Naive thymus-derived CD8-positive, alpha-beta T cell (primary cell): ENCODE results near the gene HRK. TPM values are rescaled to one million over a fixed set of nuclear protein-coding genes. Genes with fewer than 3 reads are reported as not detected.

Experiments used
- ATAC-seq, 2 donors: fragments of 150-1000 bp; cut with Tn5 transposase in 1 of 2; sonication (Bioruptor Pico), chemical (Tn5 transposase) in 1 of 2; 1 replicate in 1 of 2; 2 replicates in 1 of 2; pipeline ENCODE4 v1.10.0; 2021; ENCODE audit warnings: mild to moderate bottlenecking in 2 of 2, moderate library complexity in 2 of 2
- POLR2A ChIA-PET: fragments of 350-600 bp; sonication (Branson Sonifier 250); formaldehyde crosslinking; loops from one replicate; lab custom pipeline; 2021; ENCODE audit warnings: antibody characterized with exemption; lab: Charles Lee
- DNase-seq, 10 donors: peaks; one replicate each; pipeline versions ENCODE4 v3.0.0 to v3.0.0-alpha.2; 2020 to 2022
- H3K27ac Mint-ChIP-seq, 10 donors: one replicate each; pipeline ENCODE4 v1.8.0; 2020 to 2022; ENCODE audit warnings: mild to moderate bottlenecking in 10 of 10, mixed read lengths in 10 of 10, moderate library complexity in 4 of 10, inconsistent platforms in 1 of 10
- H3K27me3 Mint-ChIP-seq, 5 donors: one replicate each; pipeline ENCODE4 v1.8.0; 2021 to 2022; ENCODE audit warnings: mixed read lengths in 5 of 5
- H3K36me3 Mint-ChIP-seq, 3 donors: one replicate each; pipeline ENCODE4 v1.8.0; 2020 to 2022; ENCODE audit warnings: mixed read lengths in 3 of 3, mild to moderate bottlenecking in 2 of 3, inconsistent platforms in 1 of 3
- H3K4me1 Mint-ChIP-seq, 4 donors: one replicate each; pipeline ENCODE4 v1.8.0; 2021 to 2022; ENCODE audit warnings: mixed read lengths in 4 of 4
- H3K4me3 Mint-ChIP-seq, 10 donors: one replicate each; pipeline ENCODE4 v1.8.0; 2020 to 2022; ENCODE audit warnings: mild to moderate bottlenecking in 10 of 10, mixed read lengths in 10 of 10, moderate library complexity in 6 of 10, inconsistent platforms in 1 of 10
- H3K9me3 Mint-ChIP-seq, 9 donors: one replicate each; pipeline ENCODE4 v1.8.0; 2020 to 2022; ENCODE audit warnings: mixed read lengths in 9 of 9, mild to moderate bottlenecking in 3 of 9, inconsistent platforms in 1 of 9, moderate library complexity in 1 of 9
- polyA plus RNA-seq, 3 donors: library from polyadenylated mRNA; unstranded; fragments of 300-500 nt; fragmentation: Illumina TruSeq; gene quantifications; one replicate each; pipeline ENCODE4 v1.2.3, GENCODE V29; 2021
- total RNA-seq, 8 experiments: library from RNA in 2 of 8; stranded (reverse) in 2 of 8; gene quantifications; one replicate each; pipeline ENCODE4 v1.2.3 and lab custom pipeline; 2021 to 2026

The HRK gene
- total and polyA plus RNA-seq, 5 experiments from 2014 or later: 0.13 to 0.30 TPM; not detected in 3

- peaks cover 0 to 9% (median 3%) of the 10 kb centered on the region in 5 donors for H3K27me3 Mint-ChIP-seq
- H3K27ac Mint-ChIP-seq: no peak overlapping the region
- H3K36me3 Mint-ChIP-seq: peaks cover 0 to 2% (median 0%) of the 10 kb centered on the region in 3 donors
- no peak overlapping the region for H3K4me3 Mint-ChIP-seq
- POLR2A ChIA-PET: no interaction called here
- DNase-seq: no peak
- ATAC-seq: no peak
- H3K9me3 Mint-ChIP-seq: no peaks in the 10 kb centered on the region
- H3K4me1 Mint-ChIP-seq: no peaks in the 10 kb centered on the region
Observed at GRCh38 chr12:116892349-116893140, 11.3 kb upstream of the HRK start.

GRCh38 chr12:116891019-116891418, 9.8 kb upstream of the HRK start:
- Mint-ChIP-seq H3K4me1 (peaks cover 0 to 2% (median 0%) of the 10 kb centered on the region in 4 donors), H3K27ac (no peak overlapping the region), H3K27me3 (peaks cover 0 to 9% (median 4%) of the 10 kb centered on the region in 5 donors), H3K36me3 (peaks cover 0 to 2% (median 0%) of the 10 kb centered on the region in 3 donors), H3K4me3 (no peak overlapping the region), H3K9me3 (no peaks in the 10 kb centered on the region)
- POLR2A ChIA-PET: no interaction called here
- no peak for DNase-seq
- no peak for ATAC-seq

DNA sequence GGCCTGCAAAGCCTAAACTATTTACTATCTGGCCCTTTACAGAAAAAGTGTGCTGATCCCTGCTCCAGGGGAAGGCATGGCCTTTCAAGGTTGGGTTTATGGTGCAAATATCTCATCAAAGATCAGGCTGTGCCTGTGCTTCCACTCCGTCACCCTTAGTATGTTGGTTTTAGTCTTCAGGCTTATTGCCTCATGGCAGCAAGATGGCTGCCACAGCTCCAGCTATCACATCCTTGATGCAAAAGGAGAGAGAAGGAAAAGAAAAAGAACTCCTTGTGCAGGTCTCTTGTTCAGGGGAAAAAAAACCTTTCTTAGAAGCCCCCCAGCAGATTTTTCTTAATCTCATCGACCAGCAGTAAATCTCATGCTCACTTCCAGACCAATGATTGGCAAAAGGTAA, 9.1 kb upstream of the HRK start:
- no peak for DNase-seq
- ATAC-seq: no peak
- POLR2A ChIA-PET: no interaction called here
- Mint-ChIP-seq H3K4me1 (peaks cover 0 to 4% (median 0%) of the 10 kb centered on the region in 4 donors), H3K36me3 (peaks cover 0 to 2% (median 0%) of the 10 kb centered on the region in 3 donors), H3K4me3 (no peak overlapping the region), H3K27me3 (peaks cover 0 to 8% (median 4%) of the 10 kb centered on the region in 5 donors), H3K27ac (no peak overlapping the region), H3K9me3 (no peaks in the 10 kb centered on the region)

GRCh38 chr12:116887897-116888296, 6.7 kb upstream of the HRK start:
- Mint-ChIP-seq H3K4me3 (no peak overlapping the region), H3K4me1 (peaks cover 0 to 5% (median under 1%) of the 10 kb centered on the region in 4 donors), H3K9me3 (no peaks in the 10 kb centered on the region), H3K27ac (no peak overlapping the region), H3K36me3 (peaks cover 0 to 2% (median 0%) of the 10 kb centered on the region in 3 donors), H3K27me3 (peaks cover 4 to 21% (median 13%) of the 10 kb centered on the region in 5 donors)
- DNase-seq (no peak), ATAC-seq (no peak)
- POLR2A ChIA-PET: no interaction called here

DNA sequence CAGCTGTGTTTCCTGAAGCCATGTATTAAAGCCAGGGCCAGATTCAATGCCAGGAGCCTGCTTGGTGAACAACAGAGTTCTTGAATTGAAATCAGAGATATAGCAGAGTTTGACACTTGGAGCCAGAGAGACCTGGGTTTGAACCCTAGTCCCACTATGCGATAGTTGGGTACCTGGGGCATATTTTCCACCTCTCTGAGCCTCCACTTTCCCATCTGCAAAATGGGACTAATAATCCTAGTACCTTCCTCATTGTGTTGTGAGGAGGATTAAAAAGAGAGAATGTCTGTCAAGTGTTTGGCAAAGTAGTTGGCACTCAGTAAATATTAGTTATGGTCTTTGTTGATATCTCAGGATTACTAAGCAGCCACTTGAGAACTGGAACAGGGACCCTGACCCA, 6.0 kb upstream of the HRK start:
- ATAC-seq (no peak), DNase-seq (no peak)
- H3K4me3 Mint-ChIP-seq: no peak overlapping the region
- peaks cover 0 to 2% (median 0%) of the 10 kb centered on the region in 3 donors for H3K36me3 Mint-ChIP-seq
- peaks cover 9 to 28% (median 18%) of the 10 kb centered on the region in 5 donors for H3K27me3 Mint-ChIP-seq
- H3K4me1 Mint-ChIP-seq: peaks cover 0 to 10% (median 6%) of the 10 kb centered on the region in 4 donors
- no peak overlapping the region for H3K27ac Mint-ChIP-seq
- no peaks in the 10 kb centered on the region for H3K9me3 Mint-ChIP-seq
- POLR2A ChIA-PET: no interaction called here

DNA sequence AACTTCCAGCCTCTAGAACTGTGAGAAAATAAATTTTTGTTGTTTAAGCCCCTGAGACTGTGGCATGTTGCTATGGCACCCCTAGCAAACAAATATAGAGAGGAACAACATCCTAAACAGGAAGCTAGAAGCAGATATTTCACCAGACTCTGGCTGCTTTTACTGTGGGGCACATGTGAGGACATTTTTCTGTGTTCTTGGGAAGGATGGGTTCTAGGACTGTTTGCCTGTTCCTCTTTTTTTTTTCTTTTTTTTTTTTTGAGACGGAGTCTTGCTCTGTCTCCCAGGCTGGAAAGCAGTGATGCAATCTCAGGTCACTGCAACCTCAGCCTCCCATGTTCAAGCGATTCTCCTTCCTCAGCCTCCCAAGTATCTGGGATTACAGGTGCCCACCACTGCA, 4.2 kb upstream of the HRK start:
- Mint-ChIP-seq H3K4me1 (peaks cover 2 to 20% (median 16%) of the 10 kb centered on the region in 4 donors), H3K27ac (no peak overlapping the region), H3K9me3 (no peaks in the 10 kb centered on the region), H3K4me3 (no peak overlapping the region), H3K36me3 (no peaks in the 10 kb centered on the region), H3K27me3 (peaks cover 14 to 40% (median 27%) of the 10 kb centered on the region in 5 donors)
- POLR2A ChIA-PET: interaction anchor here (0.6 to 0.7 kb wide), 2 partner anchors 30 to 303 kb away, joined by 3 to 6 read pairs; no protein-coding TSS in a partner anchor
- peak in 1 of 2 donors; percentile 33 for ATAC-seq
- DNase-seq: peak in 2 of 10 donors; percentile 3 to 8

DNA sequence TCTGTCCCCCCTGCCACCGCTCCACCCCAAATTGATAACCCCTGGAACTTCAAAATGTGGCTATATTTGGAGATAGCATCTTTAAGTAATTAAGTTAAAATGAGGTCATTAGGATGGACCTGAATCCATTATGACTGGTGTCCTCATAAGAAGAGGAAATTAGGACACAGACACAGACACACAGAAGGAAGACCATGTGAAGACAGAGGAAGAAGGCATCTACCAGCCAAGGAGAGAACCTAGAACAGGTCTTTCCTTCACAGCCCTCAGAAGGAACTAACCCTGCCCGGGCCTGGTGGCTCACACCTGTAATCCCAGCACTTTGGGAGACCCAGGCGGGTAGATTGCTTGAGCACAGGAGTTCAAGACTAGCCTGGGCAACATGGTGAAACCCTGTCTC, 3.6 kb upstream of the HRK start:
- Mint-ChIP-seq H3K4me1 (peaks cover 8 to 26% (median 22%) of the 10 kb centered on the region in 4 donors), H3K9me3 (no peaks in the 10 kb centered on the region), H3K4me3 (no peak overlapping the region), H3K27ac (no peak overlapping the region), H3K36me3 (peaks cover 0 to 1% (median 0%) of the 10 kb centered on the region in 3 donors), H3K27me3 (peaks cover 20 to 46% (median 33%) of the 10 kb centered on the region in 5 donors)
- no peak for DNase-seq
- POLR2A ChIA-PET: interaction anchor here (0.6 kb wide), 1 partner anchor 30 kb away, joined by 6 read pairs; no protein-coding TSS in a partner anchor
- ATAC-seq: no peak

GRCh38 chr12:116882742-116883141, 1.5 kb upstream of the HRK start:
- no peak for DNase-seq
- H3K4me1 Mint-ChIP-seq: peaks cover 17 to 41% (median 37%) of the 10 kb centered on the region in 4 donors
- ATAC-seq: no peak
- peak overlapping the region in 8 of 10 donors; percentile 14 to 74 (median 60) for H3K4me3 Mint-ChIP-seq
- H3K27ac Mint-ChIP-seq: peak overlapping the region in 1 of 10 donors; percentile 24
- POLR2A ChIA-PET: interaction anchor here (0.6 kb wide), 1 partner anchor 16 kb away, joined by 7 read pairs; no protein-coding TSS in a partner anchor
- H3K36me3 Mint-ChIP-seq: peaks cover 0 to 5% (median 0%) of the 10 kb centered on the region in 3 donors
- H3K9me3 Mint-ChIP-seq: no peaks in the 10 kb centered on the region
- H3K27me3 Mint-ChIP-seq: peaks cover 31 to 67% (median 47%) of the 10 kb centered on the region in 5 donors

DNA sequence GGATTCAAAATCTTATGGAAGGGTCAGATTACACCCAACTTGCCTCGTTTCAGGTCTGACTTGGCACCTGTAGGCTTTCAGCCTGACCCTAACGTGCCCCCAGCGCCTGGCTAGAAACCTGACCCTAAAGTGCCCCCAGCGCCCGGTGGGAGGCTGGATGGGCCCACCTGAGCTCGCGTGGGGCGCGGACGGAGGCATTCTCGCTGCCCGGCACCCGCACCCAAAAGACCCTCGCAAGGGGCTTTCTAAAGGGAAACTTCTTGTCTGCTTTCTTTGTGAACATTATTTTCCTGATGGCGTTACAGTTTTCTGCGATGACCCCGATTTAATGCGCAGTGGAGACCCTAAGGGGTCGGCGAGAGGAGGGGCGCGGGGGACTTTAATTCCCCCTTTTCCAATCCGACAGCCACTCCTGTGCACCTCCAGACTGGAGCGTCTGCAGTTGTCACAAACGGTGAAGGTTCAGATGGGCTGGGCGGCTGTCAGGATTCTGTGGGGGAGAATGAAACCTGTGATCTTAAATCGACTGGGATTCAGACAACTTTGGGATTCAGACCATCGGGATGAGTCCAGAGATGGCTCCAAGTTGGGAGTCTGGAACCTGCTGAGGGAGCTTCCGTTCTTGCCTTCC, 751 bp upstream of the HRK start:
- ATAC-seq (no peak), DNase-seq (no peak)
- POLR2A ChIA-PET: no interaction called here
- H3K27ac Mint-ChIP-seq: no peak overlapping the region
- peaks cover 34 to 75% (median 49%) of the 10 kb centered on the region in 5 donors for H3K27me3 Mint-ChIP-seq
- peaks cover 0 to 5% (median 0%) of the 10 kb centered on the region in 3 donors for H3K36me3 Mint-ChIP-seq
- H3K9me3 Mint-ChIP-seq: no peaks in the 10 kb centered on the region
- peaks cover 17 to 41% (median 37%) of the 10 kb centered on the region in 4 donors for H3K4me1 Mint-ChIP-seq
- H3K4me3 Mint-ChIP-seq: peak overlapping the region; percentile 55 to 81 (median 66)

DNA sequence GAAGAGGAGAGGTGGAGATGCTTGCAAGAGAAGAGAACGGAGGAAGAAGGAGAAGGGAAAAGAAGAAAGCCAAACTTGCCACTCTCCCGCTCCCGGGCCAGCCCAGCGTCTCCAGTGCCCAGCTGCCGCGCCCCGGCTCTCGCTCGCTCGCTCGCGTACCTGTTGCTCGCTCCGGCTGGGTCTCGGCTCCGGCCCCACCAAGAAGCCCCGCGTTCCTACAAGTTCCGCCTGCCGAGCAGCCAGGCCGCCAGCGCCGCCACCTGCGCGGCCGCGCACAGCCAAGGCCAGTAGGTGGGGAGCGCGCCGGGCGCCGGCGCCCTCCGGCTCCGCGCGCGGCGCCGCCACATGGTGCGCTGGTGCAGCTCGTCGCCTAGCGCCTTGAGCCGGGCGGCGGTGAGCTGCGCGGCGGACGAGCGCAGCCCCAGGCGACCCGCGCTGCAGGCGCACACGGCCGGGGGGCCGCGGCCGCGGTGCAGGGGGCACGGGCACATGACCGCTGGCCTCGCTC, 370 bp downstream of the HRK start:
- H3K27me3 Mint-ChIP-seq: peaks cover 34 to 86% (median 60%) of the 10 kb centered on the region in 5 donors
- ATAC-seq (peak; percentile 80 to 86), DNase-seq (peak in 8 of 10 donors; percentile 2 to 30 (median 20))
- H3K4me1 Mint-ChIP-seq: peaks cover 17 to 41% (median 36%) of the 10 kb centered on the region in 4 donors
- peaks cover 0 to 5% (median 0%) of the 10 kb centered on the region in 3 donors for H3K36me3 Mint-ChIP-seq
- no peaks in the 10 kb centered on the region for H3K9me3 Mint-ChIP-seq
- H3K4me3 Mint-ChIP-seq: peak overlapping the region; percentile 75 to 99 (median 89)
- H3K27ac Mint-ChIP-seq: peak overlapping the region in 2 of 10 donors; percentile 10 to 51
- POLR2A ChIA-PET: no interaction called here

DNA sequence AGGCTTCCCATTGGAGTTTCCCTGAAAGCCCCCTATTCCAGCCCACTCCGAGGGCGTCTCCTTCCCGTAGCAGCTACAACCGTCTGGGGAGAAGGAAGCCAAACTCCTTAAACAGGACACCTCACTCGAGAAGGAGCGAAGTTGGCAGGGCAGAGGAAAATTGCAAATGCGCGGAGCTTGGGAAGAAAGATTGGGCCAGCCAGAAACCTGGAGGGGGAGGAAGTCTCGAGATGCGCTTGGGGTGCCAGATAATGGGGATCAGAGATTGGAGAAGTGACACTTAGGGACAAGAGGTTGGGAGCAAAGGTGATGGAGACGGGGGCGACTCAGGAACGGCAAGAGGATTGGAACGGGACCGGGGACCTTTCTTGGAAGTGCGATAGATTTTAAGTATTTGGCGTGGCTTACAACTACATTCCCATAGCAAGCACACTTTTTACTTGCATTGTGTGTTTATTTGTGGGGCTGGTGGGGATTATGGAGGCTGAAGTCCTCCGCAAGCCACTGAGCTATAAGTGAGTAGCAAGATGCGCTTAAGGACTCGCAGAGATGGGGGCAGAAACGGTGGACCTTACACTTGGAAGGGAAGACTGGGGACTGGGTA, 926 bp downstream of the HRK start:
- peaks cover 0 to 5% (median 0%) of the 10 kb centered on the region in 3 donors for H3K36me3 Mint-ChIP-seq
- peak overlapping the region in 4 of 10 donors; percentile 10 to 53 (median 36) for H3K27ac Mint-ChIP-seq
- POLR2A ChIA-PET: interaction anchor here (0.8 kb wide), 1 partner anchor 142 kb away, joined by 3 read pairs; the partner anchor contains the start of genes RNFT2 and SPRING1
- H3K4me3 Mint-ChIP-seq: peak overlapping the region; percentile 75 to 99 (median 89)
- no peaks in the 10 kb centered on the region for H3K9me3 Mint-ChIP-seq
- peaks cover 17 to 41% (median 35%) of the 10 kb centered on the region in 4 donors for H3K4me1 Mint-ChIP-seq
- no peak for DNase-seq
- peaks cover 34 to 89% (median 61%) of the 10 kb centered on the region in 5 donors for H3K27me3 Mint-ChIP-seq
- peak in 1 of 2 donors; percentile 6 for ATAC-seq
